Chondrocyte (in vitro differentiated cells): ENCODE measurements around the gene FBXL16. TPM values are rescaled to one million over a fixed set of nuclear protein-coding genes. Genes with fewer than 3 reads are reported as not detected.

Source experiments
- DNase-seq: peaks from one replicate; pipeline ENCODE4 v3.0.0; 2021; ENCODE audit warnings: mixed read lengths, low spot score
- H3K27ac Mint-ChIP-seq: one replicate; pipeline ENCODE4 v1.8.0; 2021; ENCODE audit warnings: mild to moderate bottlenecking, moderate library complexity, mixed read lengths; ENCODE audit not compliant: unreplicated experiment
- H3K27me3 Mint-ChIP-seq: 2 replicates; pipeline ENCODE4 v1.8.0; 2021; ENCODE audit warnings: low read depth, mixed read lengths
- H3K36me3 Mint-ChIP-seq: 2 replicates; pipeline ENCODE4 v1.8.0; 2021; ENCODE audit warnings: low read depth, mixed read lengths
- H3K4me1 Mint-ChIP-seq: 2 replicates; pipeline ENCODE4 v1.8.0; 2021; ENCODE audit warnings: low read depth, mild to moderate bottlenecking, mixed read lengths
- H3K4me3 Mint-ChIP-seq: one replicate; pipeline ENCODE4 v1.8.0; 2021; ENCODE audit warnings: mild to moderate bottlenecking, moderate library complexity, mixed read lengths; ENCODE audit not compliant: unreplicated experiment
- H3K9me3 Mint-ChIP-seq: 2 replicates; pipeline ENCODE4 v1.8.0; 2021; ENCODE audit warnings: low read depth, mixed read lengths
- CTCF ChIP-seq: fragments of 200-600 bp; sonication (generic); IDR thresholded peaks from 2 replicates; pipeline ENCODE4 v1.5.0; 2021; ENCODE audit warnings: antibody characterized with exemption, mild to moderate bottlenecking, moderate library complexity
- total RNA-seq: library from RNA; stranded (reverse); gene quantifications from 3 replicates; pipeline ENCODE4 v1.2.1, GENCODE V29; 2021

The FBXL16 gene
- total RNA-seq, 1 donor from 2014 or later = 0.87 TPM

- no peak for TF ChIP-seq CTCF
- H3K9me3 Mint-ChIP-seq = no peaks in the 10 kb centered on the region
- H3K27me3 Mint-ChIP-seq = no peaks in the 10 kb centered on the region
- no peak overlapping the region for H3K4me3 Mint-ChIP-seq
- DNase-seq = no peak
- no peak overlapping the region for H3K27ac Mint-ChIP-seq
- peaks cover 25% of the 10 kb centered on the region for H3K4me1 Mint-ChIP-seq
- peaks cover 6% of the 10 kb centered on the region for H3K36me3 Mint-ChIP-seq
Observed at GRCh38 chr16:676913-677312, 28.7 kb downstream of the FBXL16 start.

GRCh38 chr16:676565-676902, 29.1 kb downstream of the FBXL16 start:
- no peak overlapping the region for H3K27ac Mint-ChIP-seq
- peaks cover 3% of the 10 kb centered on the region for H3K36me3 Mint-ChIP-seq
- H3K27me3 Mint-ChIP-seq = no peaks in the 10 kb centered on the region
- no peak for DNase-seq
- H3K4me3 Mint-ChIP-seq = no peak overlapping the region
- H3K4me1 Mint-ChIP-seq = peaks cover 21% of the 10 kb centered on the region
- TF ChIP-seq CTCF = no peak
- no peaks in the 10 kb centered on the region for H3K9me3 Mint-ChIP-seq

GRCh38 chr16:675884-676564, 29.6 kb downstream of the FBXL16 start:
- Mint-ChIP-seq H3K4me3 (no peak overlapping the region), H3K27me3 (no peaks in the 10 kb centered on the region), H3K4me1 (peaks cover 16% of the 10 kb centered on the region), H3K27ac (no peak overlapping the region), H3K9me3 (no peaks in the 10 kb centered on the region), H3K36me3 (peaks cover 2% of the 10 kb centered on the region)
- TF ChIP-seq CTCF = no peak
- no peak for DNase-seq

GRCh38 chr16:674968-675883, 30.4 kb downstream of the FBXL16 start, which contains the start of gene RHBDL1:
Gene RHBDL1 (plus strand): TSS chr16:675671. CDS start chr16:675791, 120 bp downstream.
- no peak for TF ChIP-seq CTCF
- peaks cover 14% of the 10 kb centered on the region for H3K4me1 Mint-ChIP-seq
- peak within 1 kb of the TSS; percentile 57 for H3K4me3 Mint-ChIP-seq
- DNase-seq = no peak
- H3K27me3 Mint-ChIP-seq = no peaks in the 10 kb centered on the region
- peaks cover 2% of the 10 kb centered on the region for H3K36me3 Mint-ChIP-seq
- no peaks in the 10 kb centered on the region for H3K9me3 Mint-ChIP-seq
- no peak within 1 kb of the TSS for H3K27ac Mint-ChIP-seq

- TF ChIP-seq CTCF = no peak
- H3K27ac Mint-ChIP-seq = peak overlapping the region; percentile 57
- DNase-seq = no peak
- no peak overlapping the region for H3K4me3 Mint-ChIP-seq
- H3K9me3 Mint-ChIP-seq = no peaks in the 10 kb centered on the region
- peaks cover 2% of the 10 kb centered on the region for H3K36me3 Mint-ChIP-seq
- peaks cover 12% of the 10 kb centered on the region for H3K4me1 Mint-ChIP-seq
- no peaks in the 10 kb centered on the region for H3K27me3 Mint-ChIP-seq
Observed at GRCh38 chr16:674214-674881, 31.3 kb downstream of the FBXL16 start.
